GM18861 (cell line): ENCODE data around the gene TTC28.
"Not testable (repeated sequence)": the region's sequence is repeated elsewhere in the genome, so short reads cannot be mapped to it uniquely, and the experiment has no call there.

ENCODE experiments used
- ATAC-seq: cut with Tn5 transposase; IDR thresholded peaks from one replicate; pipeline ENCODE4 v1.9.1; 2021; ENCODE audit not compliant: unreplicated experiment

Gene TTC28

DNA sequence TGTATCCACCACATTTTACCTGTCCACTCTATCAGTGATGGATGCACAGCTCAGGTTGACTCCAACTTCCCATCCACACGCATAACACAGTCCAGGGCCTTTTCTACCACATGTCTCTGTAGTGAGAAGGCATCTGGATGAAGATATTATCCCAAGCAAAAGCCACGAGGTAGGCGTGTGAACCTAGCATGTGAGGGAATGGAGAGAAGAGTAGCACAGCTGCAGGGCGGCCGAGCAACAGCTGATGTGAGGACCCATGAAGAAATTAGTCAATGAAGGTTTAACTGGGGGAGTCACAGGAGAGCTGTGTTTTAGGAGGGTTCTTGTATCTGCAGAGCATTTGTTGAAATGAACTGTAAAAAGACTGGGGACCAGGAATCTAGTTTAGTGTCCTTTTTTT is 616.0 kb downstream of the TTC28 start:
- ATAC-seq, result no peak

- ATAC-seq, result not testable (repeated sequence)
These were observed 619.0 kb downstream of the TTC28 start for GRCh38 chr22:28060594-28060993.

- no peak for ATAC-seq
These were observed 621.6 kb downstream of the TTC28 start for GRCh38 chr22:28058036-28058435.

DNA sequence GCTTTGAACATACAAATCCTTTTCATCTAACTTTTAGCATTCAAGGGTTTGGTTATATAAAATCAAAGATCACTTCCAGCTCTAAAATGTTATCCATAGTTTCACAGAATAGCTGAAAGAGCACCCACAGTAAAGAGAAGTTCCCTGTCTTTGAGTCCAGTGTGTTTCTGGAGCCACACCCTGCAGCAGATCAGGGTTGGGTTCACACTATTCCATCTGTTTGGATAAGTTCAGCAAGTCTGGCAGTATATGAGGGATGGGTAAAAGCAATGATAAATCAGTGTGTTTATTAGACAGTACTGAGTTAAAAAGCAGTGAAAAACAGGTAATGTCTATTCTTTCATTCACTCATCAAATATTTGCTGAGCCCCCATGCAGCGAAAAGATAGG is 624.8 kb downstream of the TTC28 start:
- ATAC-seq, result no peak

DNA sequence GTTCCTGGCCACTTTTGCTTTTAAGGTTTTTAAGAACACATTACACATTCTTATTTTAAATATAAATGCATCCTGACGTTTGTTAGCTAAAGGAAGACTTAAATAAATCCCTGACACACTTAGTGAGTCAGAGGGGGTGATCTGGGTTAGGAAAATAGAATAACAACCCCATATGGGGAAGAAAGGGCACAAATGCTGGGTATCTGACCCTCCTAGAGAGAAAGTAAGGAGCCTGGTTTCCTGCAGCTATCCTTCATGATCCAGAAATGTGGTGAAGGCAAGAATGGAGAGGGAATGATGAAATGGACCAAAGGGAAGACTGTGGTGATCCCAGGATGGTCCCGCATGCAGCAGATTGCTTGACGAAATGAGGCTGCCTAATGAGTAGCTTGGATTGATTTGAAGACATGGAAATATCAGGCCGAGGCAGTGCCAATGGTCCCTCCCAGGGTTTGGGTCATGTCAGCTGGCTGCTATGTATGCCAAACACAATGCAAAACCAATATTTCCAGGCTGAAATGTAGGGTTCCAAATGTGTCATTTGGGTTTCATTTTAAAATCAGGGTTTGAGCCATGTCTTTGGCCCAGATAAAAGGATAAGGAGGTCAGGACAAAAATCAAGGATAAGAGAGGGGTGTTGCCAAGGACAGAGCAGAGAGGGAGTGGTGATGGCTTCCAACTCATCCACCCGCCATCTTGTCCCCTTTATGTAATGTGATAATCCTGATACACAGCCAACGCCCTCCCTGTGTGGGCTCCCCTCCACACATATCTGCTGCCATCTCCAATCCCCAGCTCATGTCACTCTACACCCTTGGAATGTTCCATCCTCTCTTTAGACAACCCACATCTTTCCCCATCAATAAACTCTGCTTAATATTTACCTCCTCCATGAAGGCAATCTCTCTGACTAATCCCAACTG is 625.5 kb downstream of the TTC28 start:
- no peak for ATAC-seq

DNA sequence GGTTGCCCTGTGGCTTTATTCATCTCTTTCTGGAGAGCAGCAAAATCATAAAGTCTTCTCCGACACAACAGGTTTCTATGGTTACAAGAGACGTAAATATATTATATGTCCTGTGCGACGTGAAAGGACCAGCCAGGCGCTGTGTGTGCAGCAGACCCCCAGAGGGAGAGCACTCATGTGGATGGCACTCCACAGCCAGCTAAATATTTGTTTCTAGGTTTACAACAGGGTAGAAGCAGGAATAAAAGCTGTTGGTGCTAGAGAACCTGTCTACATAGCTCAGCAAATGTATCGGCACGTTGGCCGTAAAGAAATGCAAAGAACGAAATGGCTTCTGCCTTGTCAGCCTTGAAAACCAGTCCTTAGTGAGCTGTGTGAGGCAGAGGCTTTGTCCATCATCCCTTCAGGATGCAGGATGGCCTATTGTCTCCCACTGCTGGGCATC is 626.8 kb downstream of the TTC28 start:
- ATAC-seq, result no peak

DNA sequence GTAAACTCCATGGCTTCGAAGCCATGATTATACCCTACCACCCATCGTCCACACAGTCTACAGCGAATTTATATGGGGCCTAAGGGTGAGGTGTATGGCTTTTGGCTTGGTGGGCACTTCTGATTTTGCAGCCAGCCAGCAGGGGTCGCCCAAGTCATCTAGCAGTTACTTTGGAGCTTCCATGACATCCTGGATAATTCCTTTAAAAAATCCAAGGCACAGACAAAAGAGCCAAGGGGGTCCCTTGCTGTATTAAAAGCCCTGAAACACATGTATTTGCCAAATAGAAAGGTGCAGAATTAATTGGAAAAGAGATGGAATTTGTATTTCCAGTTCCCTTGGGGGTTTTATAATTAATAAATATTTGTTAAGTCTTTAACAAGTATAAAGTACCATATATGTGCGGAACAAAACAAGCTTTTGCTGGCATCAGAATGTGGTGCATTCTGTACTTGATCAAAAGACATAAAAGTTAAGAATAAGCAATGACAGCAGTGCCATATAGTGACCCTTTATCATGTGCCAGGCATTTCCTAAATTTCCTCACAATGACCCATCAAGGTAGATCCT is 627.8 kb downstream of the TTC28 start:
- no peak for ATAC-seq

- ATAC-seq, result no peak
These were observed 628.4 kb downstream of the TTC28 start for GRCh38 chr22:28051091-28051786.

GRCh38 chr22:28048529-28048928 is 631.1 kb downstream of the TTC28 start:
- no peak for ATAC-seq

GRCh38 chr22:28047740-28048139 is 631.9 kb downstream of the TTC28 start:
- no peak for ATAC-seq

- no peak for ATAC-seq
These were observed 633.5 kb downstream of the TTC28 start for GRCh38 chr22:28046100-28046499.

- no peak for ATAC-seq
These were observed 635.0 kb downstream of the TTC28 start for GRCh38 chr22:28044546-28045173.

DNA sequence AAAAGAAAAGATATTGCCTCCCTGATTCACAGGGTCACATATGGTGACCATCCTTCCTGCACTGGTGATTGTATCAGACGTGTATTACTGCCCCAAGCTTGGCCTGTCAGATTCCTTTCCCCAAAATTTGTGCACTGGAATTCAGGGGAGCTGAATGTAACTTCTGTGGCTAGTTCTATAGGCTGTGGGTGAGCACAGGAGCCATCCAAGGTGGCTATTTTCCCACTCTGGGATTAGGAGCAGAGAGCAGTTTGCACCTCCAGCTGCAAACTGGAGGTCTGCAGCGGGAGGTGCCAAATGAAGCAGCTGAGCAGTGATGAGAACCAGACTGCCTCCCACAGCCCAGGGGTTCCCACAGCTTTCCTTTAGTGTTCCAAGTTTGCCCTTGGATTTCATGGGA is 636.4 kb downstream of the TTC28 start:
- no peak for ATAC-seq

GRCh38 chr22:28034760-28035401 is 644.8 kb downstream of the TTC28 start:
- ATAC-seq, result no peak

DNA sequence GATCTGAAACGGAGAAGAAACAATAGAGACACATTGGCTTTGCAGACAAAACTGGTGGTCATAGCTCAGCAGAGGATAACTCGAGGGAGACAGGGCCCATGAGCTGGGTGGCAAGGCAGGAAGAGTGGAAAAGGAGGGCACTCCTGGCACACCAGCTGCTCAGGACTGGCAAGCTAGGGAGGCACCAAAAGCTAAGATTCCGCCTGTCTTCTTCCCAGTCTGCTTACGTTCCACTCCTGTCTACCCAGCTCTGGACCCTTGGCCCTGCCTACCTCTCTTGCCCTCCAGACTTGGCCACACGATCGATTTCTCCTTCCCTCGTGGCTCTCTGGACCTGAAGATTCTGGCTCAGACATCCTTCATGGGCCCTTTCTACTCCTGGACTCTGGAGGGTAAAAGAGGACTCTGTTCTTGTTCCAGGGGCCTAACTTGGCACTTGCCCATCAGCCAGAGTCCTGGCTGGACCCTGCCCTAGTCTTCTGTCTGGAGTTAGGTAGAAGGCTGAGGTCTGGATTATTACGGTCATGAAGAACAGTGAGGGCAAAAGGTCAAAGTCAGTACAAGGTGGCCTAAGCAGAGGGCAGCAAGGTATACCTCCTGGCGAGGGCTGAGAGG is 645.4 kb downstream of the TTC28 start:
- ATAC-seq, result no peak

DNA sequence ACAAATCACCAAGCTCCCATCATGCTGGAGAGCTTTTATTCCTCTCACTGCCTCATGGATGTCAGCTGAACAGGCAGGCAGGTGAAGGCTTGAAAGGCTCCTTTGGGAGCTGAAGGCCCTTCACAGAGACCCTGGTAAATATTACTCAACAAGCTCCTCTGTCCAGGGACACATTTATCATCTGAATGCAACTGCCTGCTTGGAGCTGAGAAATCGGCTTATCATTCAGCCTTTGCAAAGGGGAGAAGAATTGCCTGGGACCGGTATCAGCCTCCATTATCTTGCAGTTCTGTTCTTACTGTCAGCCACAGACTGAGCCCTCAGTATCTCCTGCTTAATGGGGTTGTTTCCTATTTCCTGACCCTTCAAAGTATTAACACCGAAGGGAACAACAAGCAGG is 646.8 kb downstream of the TTC28 start:
- ATAC-seq, result no peak

DNA sequence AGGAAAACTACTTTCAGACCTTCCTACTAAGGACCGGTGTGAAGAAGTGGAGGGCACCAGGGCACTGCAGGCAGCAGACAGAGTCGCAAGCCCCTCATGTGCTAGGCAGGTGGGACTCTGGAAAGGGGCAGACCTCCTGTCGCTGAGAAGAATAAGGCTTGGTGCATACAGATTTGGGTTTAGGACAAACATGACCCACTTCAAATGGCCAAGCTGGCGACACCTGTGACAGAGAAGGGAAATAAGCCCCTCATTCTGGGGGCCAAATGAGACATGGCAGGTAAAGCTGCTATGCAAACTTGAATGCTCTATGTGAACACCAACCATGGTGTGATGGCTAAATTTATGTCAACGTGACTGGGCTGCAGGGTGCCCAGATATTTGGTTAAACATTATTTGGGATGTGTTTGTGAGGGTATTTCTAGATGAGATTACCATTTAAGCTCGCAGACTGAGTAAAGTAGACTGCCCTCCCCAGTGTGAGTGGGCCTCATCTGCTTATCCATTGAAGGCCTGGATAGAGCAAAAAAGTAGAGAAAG is 648.2 kb downstream of the TTC28 start:
- no peak for ATAC-seq

- no peak for ATAC-seq
These were observed 649.2 kb downstream of the TTC28 start for GRCh38 chr22:28030473-28030872.

GRCh38 chr22:28029956-28030355 is 649.7 kb downstream of the TTC28 start:
- no peak for ATAC-seq
